Mucosa of descending colon (tissue), 3 donors: Measurements from ENCODE around the gene PUM1. TPM values are rescaled to one million over a fixed set of nuclear protein-coding genes. Genes with fewer than 3 reads are reported as not detected.
A peak's percentile ranks its signal among the peaks of the same experiment; 100 is the strongest.
"Not testable (repeated sequence)": the region's sequence is repeated elsewhere in the genome, so short reads cannot be mapped to it uniquely, and the experiment has no call there.

Experiments
- ATAC-seq: fragments of 200-7000 bp; cut with Tn5 transposase; one replicate; pipeline ENCODE4 v1.9.1; 2020; ENCODE audit warnings: mild to moderate bottlenecking, moderate library complexity
- DNase-seq, 3 donors: peaks; one replicate each; pipeline ENCODE4 v3.0.0-alpha.2; 2020
- H3K36me3 ChIP-seq: fragments of 200-600 bp; one replicate; pipeline ENCODE4 v1.8.0; 2021; ENCODE audit warnings: low read depth, mild to moderate bottlenecking
- H3K4me1 ChIP-seq: fragments of 200-600 bp; one replicate; pipeline ENCODE4 v1.8.0; 2021; ENCODE audit warnings: low read depth, mild to moderate bottlenecking
- H3K4me3 ChIP-seq: fragments of 200-600 bp; one replicate; pipeline ENCODE4 v1.8.0; 2021; ENCODE audit warnings: mild to moderate bottlenecking
- H3K9me3 ChIP-seq: fragments of 200-600 bp; one replicate; pipeline ENCODE4 v1.8.0; 2021; ENCODE audit warnings: mild to moderate bottlenecking
- intact Hi-C, 2 donors: fragments of 100-400 bp; cut with DNase I in 1 of 2; cut with micrococcal nuclease in 1 of 2; formaldehyde crosslinking; loops; one replicate each; pipeline versions ENCODE4 v1.11.0 to v1.11.1; 2022; cut with DNase I, micrococcal nuclease
- total RNA-seq, 3 donors: library from RNA; stranded (reverse); fragmentation: NEBNext Ultra II Directional in 2 of 3; extraction: Animal tissue kit (Norgen Biotek cat#: 25700) in 2 of 3; gene quantifications; one replicate each; pipeline versions ENCODE4 v1.2.1 to v1.2.4, GENCODE V29; 2021 to 2023
- TF ChIP-seq, protein P1 (sequence below): fragments of 200-600 bp; IDR thresholded peaks from one replicate; pipeline ENCODE4 v1.8.0; 2022; ENCODE audit warnings: antibody characterized with exemption, mild to moderate bottlenecking
- donor health status: DM: no; HTN: no; CAD: no; lungs with moderate emphysema.
- donor health status: DM: no; HTN: no; CAD: no.
- donor health status: DM: no; HTN: yes; CAD: no.

The PUM1 gene
- total RNA-seq, 3 donors from 2014 or later = 116 to 135 (median 127) TPM

DNA sequence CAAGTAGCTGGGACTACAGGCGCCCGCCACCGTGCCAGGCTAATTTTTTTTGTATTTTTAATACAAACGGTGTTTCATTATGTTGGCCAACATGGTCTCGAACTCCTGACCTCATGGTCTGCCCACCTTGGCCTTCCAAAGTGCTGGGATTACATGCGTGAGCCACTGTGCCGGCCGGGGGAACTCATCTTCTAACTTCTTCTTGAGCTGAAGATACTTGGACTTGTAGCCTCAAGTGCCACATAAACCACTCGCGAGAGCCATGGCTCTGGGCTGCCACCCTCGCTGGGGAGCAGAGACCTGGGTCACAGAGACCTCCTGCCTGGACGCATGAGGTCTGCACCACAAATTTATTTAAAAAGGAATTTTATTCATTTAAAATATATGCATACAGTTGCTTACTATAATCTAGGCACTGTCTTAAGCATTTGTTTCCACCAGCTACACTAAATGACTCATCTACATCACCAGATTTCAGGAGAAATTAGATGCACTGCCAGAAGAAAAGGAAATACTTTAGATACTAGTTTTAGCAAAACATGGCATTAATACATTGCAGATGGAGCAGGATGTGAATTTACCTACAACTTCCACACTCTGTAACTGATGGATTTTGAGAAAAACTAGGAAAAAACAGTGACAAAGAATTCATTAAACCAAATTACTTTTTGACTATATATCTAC, 29.9 kb upstream of the PUM1 start:
- ATAC-seq = no peak
- TF ChIP-seq, protein P1, sequence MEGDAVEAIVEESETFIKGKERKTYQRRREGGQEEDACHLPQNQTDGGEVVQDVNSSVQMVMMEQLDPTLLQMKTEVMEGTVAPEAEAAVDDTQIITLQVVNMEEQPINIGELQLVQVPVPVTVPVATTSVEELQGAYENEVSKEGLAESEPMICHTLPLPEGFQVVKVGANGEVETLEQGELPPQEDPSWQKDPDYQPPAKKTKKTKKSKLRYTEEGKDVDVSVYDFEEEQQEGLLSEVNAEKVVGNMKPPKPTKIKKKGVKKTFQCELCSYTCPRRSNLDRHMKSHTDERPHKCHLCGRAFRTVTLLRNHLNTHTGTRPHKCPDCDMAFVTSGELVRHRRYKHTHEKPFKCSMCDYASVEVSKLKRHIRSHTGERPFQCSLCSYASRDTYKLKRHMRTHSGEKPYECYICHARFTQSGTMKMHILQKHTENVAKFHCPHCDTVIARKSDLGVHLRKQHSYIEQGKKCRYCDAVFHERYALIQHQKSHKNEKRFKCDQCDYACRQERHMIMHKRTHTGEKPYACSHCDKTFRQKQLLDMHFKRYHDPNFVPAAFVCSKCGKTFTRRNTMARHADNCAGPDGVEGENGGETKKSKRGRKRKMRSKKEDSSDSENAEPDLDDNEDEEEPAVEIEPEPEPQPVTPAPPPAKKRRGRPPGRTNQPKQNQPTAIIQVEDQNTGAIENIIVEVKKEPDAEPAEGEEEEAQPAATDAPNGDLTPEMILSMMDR = no peak
- H3K4me3 ChIP-seq = no peak overlapping the region

DNA sequence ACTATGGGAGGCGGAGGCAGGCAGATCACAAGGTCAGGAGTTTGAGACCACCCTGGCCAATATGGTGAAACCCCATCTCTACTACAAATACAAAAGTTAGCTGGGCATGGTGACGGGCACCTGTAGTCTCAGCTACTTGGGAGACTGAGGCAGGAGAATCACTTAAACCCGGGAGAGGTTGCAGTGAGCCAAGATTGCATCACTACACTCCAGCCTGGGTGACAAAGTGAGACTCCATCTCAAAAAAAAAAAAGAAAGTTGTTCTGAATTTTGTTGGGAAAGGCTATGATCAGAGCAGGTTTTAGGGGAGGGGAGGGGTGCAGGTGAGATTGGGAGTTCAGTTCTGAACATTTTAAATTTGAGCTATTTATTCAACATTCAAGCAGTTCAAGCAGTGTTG, 22.6 kb upstream of the PUM1 start:
- H3K4me3 ChIP-seq, intact Hi-C loops, DNase-seq, H3K4me1 ChIP-seq, H3K9me3 ChIP-seq, ATAC-seq, H3K36me3 ChIP-seq: not testable (repeated sequence)

More for the DNA sequence above, 29.9 kb upstream of the PUM1 start:
- Histone ChIP-seq H3K36me3 (no peaks in the 10 kb centered on the region), H3K4me1 (no peaks in the 10 kb centered on the region), H3K9me3 (no peaks in the 10 kb centered on the region)
- intact Hi-C loops = no loop called here
- no peak for DNase-seq

DNA sequence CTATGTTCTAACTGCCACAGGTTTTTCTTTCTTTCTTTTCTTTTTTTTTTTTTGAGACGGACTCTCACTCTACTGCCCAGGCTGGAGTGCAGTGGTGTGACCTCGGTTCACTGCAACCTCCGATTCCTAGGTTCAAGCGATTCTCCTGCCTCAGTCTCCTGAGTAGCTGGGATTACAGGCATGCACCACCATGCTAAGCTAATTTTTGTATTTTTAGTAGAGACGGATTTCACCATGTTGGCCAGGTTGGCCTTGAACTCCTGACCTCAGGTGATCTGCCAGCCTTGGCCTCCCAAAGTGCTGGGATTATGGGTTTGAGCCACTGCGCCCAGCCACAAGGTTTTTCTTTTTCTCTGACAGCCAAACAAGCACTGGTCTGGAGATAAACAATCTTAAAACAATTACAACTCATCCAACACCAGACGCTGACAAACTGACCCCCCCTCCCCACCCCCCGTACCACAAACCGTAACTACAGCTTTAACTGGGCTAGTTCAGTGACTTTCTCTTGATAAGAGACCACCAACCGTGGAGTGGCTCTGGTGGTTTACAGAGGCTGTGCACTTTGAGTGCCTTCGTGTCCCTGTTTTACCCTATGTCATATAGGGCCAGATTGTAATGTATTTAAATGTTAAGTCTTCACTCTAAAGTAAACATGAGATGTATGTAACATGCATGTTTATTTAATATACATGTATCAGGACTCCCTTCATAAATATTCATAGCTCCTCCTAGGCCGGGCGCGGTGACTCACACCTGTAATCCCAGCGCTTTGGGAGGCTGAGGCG, 19.5 kb upstream of the PUM1 start:
- DNase-seq (no peak), ATAC-seq (no peak)
- Histone ChIP-seq H3K4me1 (no peaks in the 10 kb centered on the region), H3K36me3 (no peaks in the 10 kb centered on the region), H3K4me3 (no peak overlapping the region), H3K9me3 (no peaks in the 10 kb centered on the region)
- TF ChIP-seq, protein P1 = no peak
- intact Hi-C loops = no loop called here

DNA sequence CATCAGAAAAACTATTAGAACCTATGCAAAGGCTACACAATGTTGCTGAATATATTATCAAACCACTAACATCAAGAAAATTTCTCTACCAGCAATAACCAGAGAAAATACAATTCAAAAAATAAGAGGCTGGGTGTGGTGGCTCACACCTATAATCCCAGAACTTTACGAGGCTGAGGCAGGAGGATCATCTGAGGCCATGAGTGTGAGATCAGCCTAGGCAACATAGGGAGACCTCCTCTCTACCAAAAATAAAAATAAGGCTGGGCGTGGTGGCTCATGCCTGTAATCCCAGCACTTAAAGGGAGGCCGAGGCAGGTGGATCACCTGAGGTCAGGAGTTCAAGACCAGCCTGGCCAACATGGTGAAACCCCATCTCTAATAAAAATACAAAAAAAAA, 16.9 kb upstream of the PUM1 start:
- DNase-seq = no peak
- no peak for ATAC-seq
- Histone ChIP-seq H3K4me3 (no peak overlapping the region), H3K4me1 (no peaks in the 10 kb centered on the region), H3K9me3 (no peaks in the 10 kb centered on the region), H3K36me3 (no peaks in the 10 kb centered on the region)
- intact Hi-C loops = no loop called here
- TF ChIP-seq, protein P1 = no peak

DNA sequence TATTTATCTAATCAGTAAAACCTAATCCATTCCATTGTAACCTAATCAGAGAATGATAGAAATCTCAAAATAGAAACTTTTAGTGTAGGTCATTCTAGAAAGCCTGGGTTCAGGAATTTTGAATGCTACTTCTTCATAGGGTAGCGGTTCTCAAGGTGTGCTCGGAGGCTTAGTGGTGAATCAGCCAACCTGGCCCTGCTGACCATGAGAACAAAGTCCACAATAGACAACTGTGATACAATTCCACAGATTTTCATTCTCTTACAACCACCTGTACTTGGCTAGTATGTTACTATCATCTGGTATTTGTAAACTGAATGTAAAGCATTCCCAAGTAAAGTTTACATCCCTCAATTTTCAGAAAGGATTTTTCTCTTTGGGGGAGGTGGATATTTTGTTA, 7.5 kb upstream of the PUM1 start:
- intact Hi-C loops = no loop called here
- H3K4me1 ChIP-seq = no peaks in the 10 kb centered on the region
- DNase-seq (no peak), ATAC-seq (peak; percentile 85)
- no peaks in the 10 kb centered on the region for H3K36me3 ChIP-seq
- TF ChIP-seq, protein P1 = no peak
- no peak overlapping the region for H3K4me3 ChIP-seq
- H3K9me3 ChIP-seq = no peaks in the 10 kb centered on the region

DNA sequence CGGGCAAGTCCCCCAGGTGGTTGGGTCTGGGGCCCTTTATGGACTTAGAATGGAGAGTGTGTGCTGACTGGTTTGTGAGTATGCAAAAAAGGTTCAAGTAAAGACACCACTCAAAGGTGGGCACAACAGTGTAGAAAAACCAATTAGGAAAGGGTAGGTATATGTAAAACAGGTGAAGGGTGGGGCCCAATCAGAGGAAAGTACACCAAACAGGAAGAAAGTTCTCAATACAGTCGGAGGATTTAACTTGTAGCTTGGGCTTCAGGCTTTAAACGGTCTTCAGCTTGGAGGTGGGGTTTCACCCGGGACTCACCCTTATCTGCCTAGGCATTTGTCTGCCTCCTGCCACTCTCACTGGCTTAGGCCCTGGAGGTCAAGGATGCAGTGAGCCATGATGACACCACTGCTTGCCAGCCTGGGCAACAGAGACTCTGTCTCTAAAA, 6.8 kb upstream of the PUM1 start:
- H3K36me3 ChIP-seq = no peaks in the 10 kb centered on the region
- H3K4me3 ChIP-seq = no peak overlapping the region
- intact Hi-C loops = no loop called here
- no peaks in the 10 kb centered on the region for H3K4me1 ChIP-seq
- TF ChIP-seq, protein P1 = no peak
- ATAC-seq = no peak
- DNase-seq = no peak
- no peaks in the 10 kb centered on the region for H3K9me3 ChIP-seq
